ENCODE data around the gene CLCA1.

- no peak for TF ChIP-seq CTCF (IDR thresholded peaks at IDR 0.05)
- no peak for TF ChIP-seq PHF8 (IDR thresholded peaks at IDR 0.05; ENCODE audit: borderline replicate concordance, low read depth)
- no peak for TF ChIP-seq HDAC2 (IDR thresholded peaks at IDR 0.05)
- no peak for TF ChIP-seq GATA3 (IDR thresholded peaks at IDR 0.05; ENCODE audit: borderline replicate concordance)
- TF ChIP-seq JUN (IDR thresholded peaks at IDR 0.05), result no peak
- no peak for TF ChIP-seq EP300 (IDR thresholded peaks at IDR 0.05)
- TF ChIP-seq RFX5 (IDR thresholded peaks at IDR 0.05), result no peak
- TF ChIP-seq POLR2A (IDR thresholded peaks at IDR 0.05; ENCODE audit: low read length), result no peak
Measured at GRCh38 chr1:86504895-86505563, 36.3 kb downstream of the CLCA1 start.

Measured in A549 (cell line).